Body of pancreas (tissue), 4 donors: ENCODE data around the gene NDST3. TPM values are rescaled to one million over a fixed set of nuclear protein-coding genes. Genes with fewer than 3 reads are reported as not detected.

ENCODE experiments used
- ATAC-seq: fragments of 150-250 bp; one replicate; pipeline ENCODE4 v1.9.1; 2016
- DNase-seq, 4 donors: peaks; one replicate each; pipeline ENCODE4 v3.0.0-alpha.2; 2019
- H3K27ac ChIP-seq, 4 donors: fragments of 200-600 bp; sonication (generic); 1 replicate in 3 of 4; 2 replicates in 1 of 4; pipeline versions ENCODE4 v1.5.1 to v1.6.1; 2016 to 2019; ENCODE audit warnings: mild to moderate bottlenecking in 1 of 4, mixed read lengths in 1 of 4, moderate library complexity in 1 of 4
- H3K27me3 ChIP-seq, 2 donors: fragments of 200-600 bp; sonication (generic); one replicate each; pipeline ENCODE4 v1.6.0; 2016; ENCODE audit warnings: mild to moderate bottlenecking in 1 of 2
- H3K36me3 ChIP-seq, 2 donors: fragments of 200-600 bp; sonication (generic); replicated peaks in 1 of 2; 2 replicates each; pipeline ENCODE4 v1.5.1; 2016; ENCODE audit warnings: low read depth in 2 of 2; ENCODE audit not compliant: insufficient read depth in 1 of 2
- H3K4me1 ChIP-seq: fragments of 200-600 bp; sonication (generic); one replicate; pipeline ENCODE4 v1.6.0; 2016
- H3K4me3 ChIP-seq, 2 donors: fragments of 200-600 bp; sonication (generic); 1 replicate in 1 of 2; 2 replicates in 1 of 2; pipeline ENCODE4 v1.5.1; 2016 to 2019
- H3K9me3 ChIP-seq, 3 donors: fragments of 200-600 bp; sonication (generic); 1 replicate in 2 of 3; 2 replicates in 1 of 3; pipeline ENCODE4 v1.5.1; 2016
- POLR2A ChIP-seq, 3 donors: fragments of 450-650 bp; IDR thresholded peaks; one replicate each; pipeline ENCODE4 v1.6.1; 2016; ENCODE audit warnings: antibody characterized with exemption in 3 of 3, mild to moderate bottlenecking in 2 of 3
- WGBS, 2 donors: methylation state at CpG; one replicate each; pipeline ENCODE4 v1.1.5; 2017; 5-methylcytosine and 5-hydroxymethylcytosine counted together
- intact Hi-C: fragments of 100-400 bp; cut with DNase I; formaldehyde crosslinking; loops from one replicate; pipeline ENCODE4 v1.15.1; 2023
- total RNA-seq, 2 donors: library from RNA; depleted of rRNA; stranded (reverse); fragments of >200 nt; gene quantifications; one replicate each; pipeline ENCODE4 v1.1.0, GENCODE V29; 2016
- TF ChIP-seq, protein P1 (sequence below), 7 experiments: fragments of 450-650 bp in 4 of 7; fragments of 200-600 bp in 3 of 7; sonication (generic) in 3 of 7; IDR thresholded peaks; one replicate each; pipeline ENCODE4 v1.5.1; 2016 to 2019; ENCODE audit warnings: antibody characterized with exemption in 7 of 7

Gene NDST3
- total RNA-seq, 2 donors from 2014 or later: not detected

DNA sequence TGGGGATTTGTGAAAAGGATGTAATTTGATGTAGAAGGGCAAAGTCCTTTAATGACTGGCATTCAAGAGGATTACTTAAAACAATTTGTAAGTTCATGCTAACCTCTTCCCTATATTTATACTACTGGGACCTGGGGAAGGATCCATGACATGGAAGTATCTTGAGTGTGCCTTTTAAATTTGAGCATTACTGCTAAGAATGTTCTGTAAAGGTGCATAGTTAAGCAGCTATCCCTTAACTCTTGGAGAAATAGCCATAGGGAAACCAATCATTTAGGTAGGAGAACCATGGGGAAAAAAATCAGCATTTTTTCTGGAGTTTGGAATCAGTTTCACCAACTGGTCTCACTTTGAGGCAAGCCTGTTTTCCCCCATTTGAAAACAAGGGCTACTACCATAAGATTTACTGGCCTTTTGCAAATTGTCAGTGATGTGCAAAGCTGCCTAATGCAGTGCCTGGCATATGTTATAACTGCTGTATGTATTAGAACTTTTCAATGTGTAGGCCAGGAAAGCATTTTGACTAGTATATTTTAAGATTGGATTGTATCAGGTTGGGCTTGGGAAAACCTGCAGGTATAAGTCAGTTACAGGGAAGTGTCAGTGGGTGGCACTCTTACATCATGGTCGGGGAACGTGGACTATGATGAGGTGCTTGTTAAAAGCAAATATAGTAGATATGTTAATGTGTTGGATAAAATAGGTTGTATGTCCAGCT lies 246.4 kb downstream of the NDST3 start:
- no peaks in the 10 kb centered on the region for H3K9me3 ChIP-seq
- H3K4me1 ChIP-seq: peaks cover 54% of the 10 kb centered on the region
- no peaks in the 10 kb centered on the region for H3K36me3 ChIP-seq
- peak overlapping the region; percentile 28 to 97 (median 82) for H3K27ac ChIP-seq
- intact Hi-C loops: loop anchor here (5.0 kb wide), 1 partner anchor 72 kb away; the partner anchor contains the start of gene PRSS12
- peak; percentile 71 to 83 (median 72) for DNase-seq
- H3K4me3 ChIP-seq: peak overlapping the region in 1 of 2 donors; percentile 94
- ATAC-seq: peak; percentile 65
- WGBS, 2 donors: 0 to 6% methylated on average over 2 of the region's 2 CpGs
- TF ChIP-seq, protein P1, sequence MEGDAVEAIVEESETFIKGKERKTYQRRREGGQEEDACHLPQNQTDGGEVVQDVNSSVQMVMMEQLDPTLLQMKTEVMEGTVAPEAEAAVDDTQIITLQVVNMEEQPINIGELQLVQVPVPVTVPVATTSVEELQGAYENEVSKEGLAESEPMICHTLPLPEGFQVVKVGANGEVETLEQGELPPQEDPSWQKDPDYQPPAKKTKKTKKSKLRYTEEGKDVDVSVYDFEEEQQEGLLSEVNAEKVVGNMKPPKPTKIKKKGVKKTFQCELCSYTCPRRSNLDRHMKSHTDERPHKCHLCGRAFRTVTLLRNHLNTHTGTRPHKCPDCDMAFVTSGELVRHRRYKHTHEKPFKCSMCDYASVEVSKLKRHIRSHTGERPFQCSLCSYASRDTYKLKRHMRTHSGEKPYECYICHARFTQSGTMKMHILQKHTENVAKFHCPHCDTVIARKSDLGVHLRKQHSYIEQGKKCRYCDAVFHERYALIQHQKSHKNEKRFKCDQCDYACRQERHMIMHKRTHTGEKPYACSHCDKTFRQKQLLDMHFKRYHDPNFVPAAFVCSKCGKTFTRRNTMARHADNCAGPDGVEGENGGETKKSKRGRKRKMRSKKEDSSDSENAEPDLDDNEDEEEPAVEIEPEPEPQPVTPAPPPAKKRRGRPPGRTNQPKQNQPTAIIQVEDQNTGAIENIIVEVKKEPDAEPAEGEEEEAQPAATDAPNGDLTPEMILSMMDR (IDR thresholded peaks at IDR 0.05): peak; percentile 21 to 83 (median 72)
- peak in 1 of 3 donors; percentile 40 for TF ChIP-seq POLR2A (IDR thresholded peaks at IDR 0.05)
- H3K27me3 ChIP-seq: no peaks in the 10 kb centered on the region

DNA sequence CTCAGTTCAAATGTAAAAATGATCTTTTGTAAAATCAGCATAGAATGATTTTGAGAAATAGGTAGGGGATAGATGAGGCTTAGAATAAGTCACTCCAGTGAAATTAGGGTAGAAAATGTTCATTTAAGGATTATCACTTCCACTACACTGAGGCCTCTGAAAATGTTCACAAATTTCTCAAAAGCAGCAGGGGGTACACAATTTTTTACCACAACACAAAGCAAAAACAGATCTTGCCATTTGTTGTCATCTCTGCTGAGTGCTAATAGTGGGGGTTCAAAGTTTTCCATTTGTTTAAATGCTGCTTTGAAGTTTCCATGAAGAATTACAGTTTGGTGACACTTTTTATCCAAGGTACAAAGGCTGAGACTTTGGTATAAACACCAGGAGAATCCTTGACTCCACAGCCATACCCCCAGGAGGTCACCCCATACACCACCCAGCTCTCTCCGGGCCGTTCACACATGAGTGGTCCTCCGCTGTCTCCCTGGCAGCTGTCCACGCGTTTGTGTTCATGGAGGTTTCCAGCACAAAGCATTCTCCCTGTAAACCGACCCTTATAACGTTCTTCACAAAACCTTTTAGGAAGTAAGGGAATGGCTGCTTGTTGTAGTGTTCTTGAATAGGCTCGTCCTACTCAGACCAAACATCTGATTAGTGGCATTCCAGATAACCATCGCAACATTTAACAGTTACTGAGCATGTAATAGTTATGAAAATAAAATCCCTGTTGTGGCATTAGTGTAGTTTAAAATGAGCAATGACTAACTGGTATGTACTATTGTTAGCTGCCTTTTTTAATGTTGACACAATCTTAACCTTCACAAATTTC lies 247.5 kb downstream of the NDST3 start:
- intact Hi-C loops: loop anchor here (5.0 kb wide), 1 partner anchor 70 kb away; the partner anchor contains the start of gene PRSS12
- H3K4me1 ChIP-seq: peaks cover 46% of the 10 kb centered on the region
- 28 to 29% methylated on average over 9 of the region's 9 CpGs for WGBS, 2 donors
- TF ChIP-seq, protein P1 (IDR thresholded peaks at IDR 0.05): no peak
- peak in 2 of 3 donors; percentile 26 to 27 for TF ChIP-seq POLR2A (IDR thresholded peaks at IDR 0.05)
- peak overlapping the region in 3 of 4 donors; percentile 41 to 97 (median 71) for H3K27ac ChIP-seq
- H3K9me3 ChIP-seq: no peaks in the 10 kb centered on the region
- no peaks in the 10 kb centered on the region for H3K27me3 ChIP-seq
- no peak overlapping the region for H3K4me3 ChIP-seq
- peak; percentile 31 to 49 (median 37) for DNase-seq
- ATAC-seq: no peak
- H3K36me3 ChIP-seq: no peaks in the 10 kb centered on the region

DNA sequence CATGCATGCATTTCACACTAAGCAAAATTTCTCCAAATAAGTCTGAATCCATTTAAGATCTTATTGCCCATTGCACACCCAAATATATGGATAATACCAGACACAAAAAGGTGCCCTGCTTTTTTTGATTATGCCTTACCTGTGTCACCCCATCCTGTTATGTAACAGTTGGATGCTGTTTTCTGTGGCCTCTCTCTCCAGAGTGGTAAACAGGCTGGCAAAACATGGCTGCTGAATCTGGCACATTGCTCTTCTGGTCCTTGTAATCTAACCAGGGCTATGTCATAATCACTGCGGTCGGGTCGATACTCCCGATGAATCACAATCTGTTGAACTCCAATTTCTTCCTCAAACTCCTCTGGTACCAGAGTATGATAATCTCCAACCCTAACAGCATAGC lies 248.4 kb downstream of the NDST3 start:
- H3K27me3 ChIP-seq: no peaks in the 10 kb centered on the region
- intact Hi-C loops: loop anchor here (5.0 kb wide), 1 partner anchor 70 kb away; the partner anchor contains the start of gene PRSS12
- no peak overlapping the region for H3K4me3 ChIP-seq
- TF ChIP-seq POLR2A (IDR thresholded peaks at IDR 0.05): no peak
- TF ChIP-seq, protein P1 (IDR thresholded peaks at IDR 0.05): no peak
- H3K9me3 ChIP-seq: no peaks in the 10 kb centered on the region
- peak overlapping the region in 3 of 4 donors; percentile 1 to 97 (median 28) for H3K27ac ChIP-seq
- H3K4me1 ChIP-seq: peaks cover 38% of the 10 kb centered on the region
- DNase-seq: peak; percentile 48 to 67 (median 54)
- H3K36me3 ChIP-seq: no peaks in the 10 kb centered on the region
- peak; percentile 13 for ATAC-seq
- 12 to 50% methylated on average over 4 of the region's 4 CpGs for WGBS, 2 donors

DNA sequence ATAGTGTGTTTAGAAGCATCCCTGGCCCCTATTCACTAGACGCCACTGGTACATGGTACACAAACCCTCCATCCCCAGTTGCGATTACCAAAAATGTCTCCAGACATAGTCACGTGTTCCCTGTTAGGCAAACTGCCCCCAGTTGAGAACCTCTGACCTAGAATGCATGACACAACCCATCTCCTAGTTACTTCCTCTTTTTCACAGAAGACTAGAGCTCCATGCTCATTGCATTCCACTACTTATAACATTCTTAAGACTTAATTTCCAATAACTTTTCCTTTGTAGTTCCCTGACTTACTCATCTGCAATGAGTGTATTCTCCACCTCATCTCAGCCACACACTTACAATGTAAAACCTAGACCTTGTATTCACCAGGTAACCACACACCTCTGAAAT lies 249.9 kb downstream of the NDST3 start:
- no peaks in the 10 kb centered on the region for H3K9me3 ChIP-seq
- no peak overlapping the region for H3K27ac ChIP-seq
- H3K4me3 ChIP-seq: no peak overlapping the region
- no peaks in the 10 kb centered on the region for H3K27me3 ChIP-seq
- peak in 1 of 4 donors; percentile 4 for DNase-seq
- WGBS, 2 donors: 49 to 51% methylated on average over 3 of the region's 3 CpGs
- H3K36me3 ChIP-seq: no peaks in the 10 kb centered on the region
- intact Hi-C loops: loop anchor here (5.0 kb wide), 1 partner anchor 68 kb away; the partner anchor contains the start of gene PRSS12
- ATAC-seq: no peak
- H3K4me1 ChIP-seq: peaks cover 35% of the 10 kb centered on the region
- no peak for TF ChIP-seq POLR2A (IDR thresholded peaks at IDR 0.05)
- TF ChIP-seq, protein P1 (IDR thresholded peaks at IDR 0.05): no peak
